ENCODE results near the gene NCOA3.
"Not testable (repeated sequence)": the region's sequence is repeated elsewhere in the genome, so short reads cannot be mapped to it uniquely, and the experiment has no call there.

The NCOA3 gene

GRCh38 chr20:47566269-47566668 lies 64.6 kb downstream of the NCOA3 start:
- DNase-seq (ENCODE audit: low spot score): no peak

- DNase-seq (ENCODE audit: low spot score): no peak
Observed at GRCh38 chr20:47568019-47568418, 66.3 kb downstream of the NCOA3 start.

- DNase-seq (ENCODE audit: low spot score): no peak
Observed at GRCh38 chr20:47568837-47569410, 67.2 kb downstream of the NCOA3 start.

GRCh38 chr20:47571426-47571825 lies 69.7 kb downstream of the NCOA3 start:
- no peak for DNase-seq (ENCODE audit: low spot score)

GRCh38 chr20:47572105-47572729 lies 70.5 kb downstream of the NCOA3 start:
- no peak for DNase-seq (ENCODE audit: low spot score)

- no peak for DNase-seq (ENCODE audit: low spot score)
Observed at GRCh38 chr20:47573559-47573958, 71.9 kb downstream of the NCOA3 start.

GRCh38 chr20:47574616-47575364 lies 73.1 kb downstream of the NCOA3 start:
- no peak for DNase-seq (ENCODE audit: low spot score)

- DNase-seq (ENCODE audit: low spot score): no peak
Observed at GRCh38 chr20:47576516-47577033, 74.9 kb downstream of the NCOA3 start.

GRCh38 chr20:47577314-47577713 lies 75.6 kb downstream of the NCOA3 start:
- DNase-seq (ENCODE audit: low spot score): no peak

GRCh38 chr20:47578543-47578942 lies 76.9 kb downstream of the NCOA3 start:
- no peak for DNase-seq (ENCODE audit: low spot score)

GRCh38 chr20:47580686-47581085 lies 79.0 kb downstream of the NCOA3 start:
- not testable (repeated sequence) for DNase-seq (ENCODE audit: low spot score)

GRCh38 chr20:47581090-47581489 lies 79.4 kb downstream of the NCOA3 start:
- DNase-seq (ENCODE audit: low spot score): no peak

GRCh38 chr20:47583551-47583950 lies 81.9 kb downstream of the NCOA3 start:
- no peak for DNase-seq (ENCODE audit: low spot score)

- DNase-seq (ENCODE audit: low spot score): no peak
Observed at GRCh38 chr20:47585087-47585747, 83.5 kb downstream of the NCOA3 start.

GRCh38 chr20:47586649-47587294 lies 85.1 kb downstream of the NCOA3 start:
- DNase-seq (ENCODE audit: low spot score): no peak

GRCh38 chr20:47588158-47588557 lies 86.5 kb downstream of the NCOA3 start:
- DNase-seq (ENCODE audit: low spot score): no peak

GRCh38 chr20:47591231-47591630 lies 89.5 kb downstream of the NCOA3 start:
- no peak for DNase-seq (ENCODE audit: low spot score)

- DNase-seq (ENCODE audit: low spot score): no peak
Observed at GRCh38 chr20:47594157-47594556, 92.5 kb downstream of the NCOA3 start.

GRCh38 chr20:47595138-47595537 lies 93.5 kb downstream of the NCOA3 start:
- DNase-seq (ENCODE audit: low spot score): not testable (repeated sequence)

GRCh38 chr20:47596003-47596571 lies 94.4 kb downstream of the NCOA3 start:
- DNase-seq (ENCODE audit: low spot score): no peak

GRCh38 chr20:47597090-47597489 lies 95.4 kb downstream of the NCOA3 start:
- no peak for DNase-seq (ENCODE audit: low spot score)

All from D341Med (cell line).